Activated CD8-positive, alpha-beta T cell treated with anti-CD3 and anti-CD28 coated beads for 36 hours (primary cell): Measurements from ENCODE around the gene OR10R2. TPM values are rescaled to one million over a fixed set of nuclear protein-coding genes. Genes with fewer than 3 reads are reported as not detected.
"Not testable (repeated sequence)": the region's sequence is repeated elsewhere in the genome, so short reads cannot be mapped to it uniquely, and the experiment has no call there.

Experiments
- ATAC-seq: fragments of 200-7000 bp; cut with Tn5 transposase; one replicate; pipeline ENCODE4 v1.10.0; 2021; ENCODE audit warnings: mild to moderate bottlenecking, moderate library complexity
- CTCF ChIA-PET: fragments of 350-600 bp; sonication (Branson Sonifier 250); formaldehyde crosslinking; loops from one replicate; lab custom pipeline; 2021; ENCODE audit warnings: antibody characterized with exemption; lab: Charles Lee
- POLR2A ChIA-PET: fragments of 350-600 bp; sonication (Branson Sonifier 250); formaldehyde crosslinking; loops from one replicate; lab custom pipeline; 2021; ENCODE audit warnings: antibody characterized with exemption; lab: Charles Lee
- DNase-seq: peaks from one replicate; pipeline ENCODE4 v3.0.0-alpha.2; 2020
- H3K27ac Mint-ChIP-seq: one replicate; pipeline ENCODE4 v1.8.0; 2021; ENCODE audit warnings: mild to moderate bottlenecking, mixed read lengths
- H3K27me3 Mint-ChIP-seq: one replicate; pipeline ENCODE4 v1.8.0; 2021; ENCODE audit warnings: mixed read lengths
- H3K36me3 Mint-ChIP-seq: one replicate; pipeline ENCODE4 v1.8.0; 2021; ENCODE audit warnings: low read depth, mixed read lengths
- H3K4me1 Mint-ChIP-seq: one replicate; pipeline ENCODE4 v1.8.0; 2021; ENCODE audit warnings: low read depth, mixed read lengths
- H3K4me3 Mint-ChIP-seq: one replicate; pipeline ENCODE4 v1.8.0; 2021; ENCODE audit warnings: mild to moderate bottlenecking, moderate library complexity, mixed read lengths
- H3K9me3 Mint-ChIP-seq: one replicate; pipeline ENCODE4 v1.8.0; 2021; ENCODE audit warnings: mixed read lengths
- intact Hi-C: fragments of 100-400 bp; cut with micrococcal nuclease; formaldehyde crosslinking; loops from one replicate; pipeline ENCODE4 v1.10.0; 2022
- total RNA-seq, 2 experiments: library from RNA; stranded (reverse); gene quantifications; one replicate each; pipeline ENCODE4 v1.2.3, GENCODE V29; 2021
- TF ChIP-seq, protein P1 (sequence below): fragments of 200-600 bp; IDR thresholded peaks from one replicate; pipeline ENCODE4 v1.8.0; 2022; ENCODE audit warnings: antibody characterized with exemption, mild to moderate bottlenecking

Gene OR10R2, protein sequence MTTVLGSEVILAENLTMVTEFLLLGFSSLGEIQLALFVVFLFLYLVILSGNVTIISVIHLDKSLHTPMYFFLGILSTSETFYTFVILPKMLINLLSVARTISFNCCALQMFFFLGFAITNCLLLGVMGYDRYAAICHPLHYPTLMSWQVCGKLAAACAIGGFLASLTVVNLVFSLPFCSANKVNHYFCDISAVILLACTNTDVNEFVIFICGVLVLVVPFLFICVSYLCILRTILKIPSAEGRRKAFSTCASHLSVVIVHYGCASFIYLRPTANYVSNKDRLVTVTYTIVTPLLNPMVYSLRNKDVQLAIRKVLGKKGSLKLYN
- total RNA-seq = not detected

DNA sequence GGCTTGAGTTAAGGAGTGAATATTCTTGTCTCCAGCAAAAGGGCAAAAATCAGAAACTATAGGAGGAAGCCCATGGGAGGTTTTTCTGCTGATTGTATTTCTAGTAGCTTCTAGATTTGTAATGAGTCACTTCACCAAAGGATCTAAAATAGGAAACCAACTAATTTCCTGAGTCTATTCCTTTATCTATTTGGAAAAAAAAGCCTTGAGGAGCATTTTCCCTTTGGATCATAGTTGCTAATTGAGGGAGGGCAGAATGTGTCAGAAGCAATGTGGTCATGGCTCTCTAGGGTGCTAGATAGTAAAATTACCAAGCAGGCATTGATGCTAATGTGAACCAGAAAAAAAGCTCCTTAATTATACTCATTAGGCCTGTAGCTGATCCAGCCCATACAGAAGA lies at the start of gene OR10R2:
Gene OR10R2 (plus strand): TSS at position 301 of the 400 bp plus-strand sequence. CDS start 106 bp downstream, outside the sequence.
- H3K27ac Mint-ChIP-seq = no peak within 1 kb of the TSS

DNA sequence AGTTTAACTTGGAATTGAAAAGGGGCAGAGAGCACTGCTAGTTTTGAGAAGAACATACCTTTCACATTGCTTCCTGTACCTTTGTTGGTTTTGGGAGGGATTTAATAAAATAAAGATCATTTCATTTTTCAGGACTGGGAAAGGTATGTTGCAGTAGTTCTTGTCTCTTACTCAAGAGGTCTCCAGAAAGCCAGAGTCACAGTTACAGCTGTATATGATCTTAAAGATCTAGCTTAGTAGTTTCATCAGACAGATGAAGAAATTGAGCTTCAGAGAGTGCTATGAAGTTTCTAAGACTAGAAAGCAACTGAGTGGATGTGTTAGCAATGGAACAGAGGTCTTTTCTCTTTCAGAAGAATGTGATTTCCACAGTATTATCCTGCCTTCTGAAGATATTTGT lies 47.0 kb upstream of the OR10R2 start:
- ChIA-PET CTCF (no interaction called here), POLR2A (no interaction called here)
- ATAC-seq = no peak
- Mint-ChIP-seq H3K27ac (no peak overlapping the region), H3K4me1 (no peaks in the 10 kb centered on the region), H3K9me3 (peaks cover 2% of the 10 kb centered on the region), H3K27me3 (peaks cover 5% of the 10 kb centered on the region), H3K4me3 (no peak overlapping the region), H3K36me3 (no peaks in the 10 kb centered on the region)
- intact Hi-C loops = no loop called here
- no peak for DNase-seq
- TF ChIP-seq, protein P1, sequence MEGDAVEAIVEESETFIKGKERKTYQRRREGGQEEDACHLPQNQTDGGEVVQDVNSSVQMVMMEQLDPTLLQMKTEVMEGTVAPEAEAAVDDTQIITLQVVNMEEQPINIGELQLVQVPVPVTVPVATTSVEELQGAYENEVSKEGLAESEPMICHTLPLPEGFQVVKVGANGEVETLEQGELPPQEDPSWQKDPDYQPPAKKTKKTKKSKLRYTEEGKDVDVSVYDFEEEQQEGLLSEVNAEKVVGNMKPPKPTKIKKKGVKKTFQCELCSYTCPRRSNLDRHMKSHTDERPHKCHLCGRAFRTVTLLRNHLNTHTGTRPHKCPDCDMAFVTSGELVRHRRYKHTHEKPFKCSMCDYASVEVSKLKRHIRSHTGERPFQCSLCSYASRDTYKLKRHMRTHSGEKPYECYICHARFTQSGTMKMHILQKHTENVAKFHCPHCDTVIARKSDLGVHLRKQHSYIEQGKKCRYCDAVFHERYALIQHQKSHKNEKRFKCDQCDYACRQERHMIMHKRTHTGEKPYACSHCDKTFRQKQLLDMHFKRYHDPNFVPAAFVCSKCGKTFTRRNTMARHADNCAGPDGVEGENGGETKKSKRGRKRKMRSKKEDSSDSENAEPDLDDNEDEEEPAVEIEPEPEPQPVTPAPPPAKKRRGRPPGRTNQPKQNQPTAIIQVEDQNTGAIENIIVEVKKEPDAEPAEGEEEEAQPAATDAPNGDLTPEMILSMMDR = no peak

More for the DNA sequence above, at the start of gene OR10R2:
- no peaks in the 10 kb centered on the region for H3K36me3 Mint-ChIP-seq
- TF ChIP-seq, protein P1 = no peak
- no peak within 1 kb of the TSS for H3K4me3 Mint-ChIP-seq
- POLR2A ChIA-PET = interaction anchor here (0.6 kb wide), 1 partner anchor 841 kb away, joined by 3 read pairs; no protein-coding TSS in a partner anchor
- H3K27me3 Mint-ChIP-seq = peaks cover 4% of the 10 kb centered on the region
- DNase-seq = no peak
- CTCF ChIA-PET = no interaction called here
- no peaks in the 10 kb centered on the region for H3K9me3 Mint-ChIP-seq
- H3K4me1 Mint-ChIP-seq = no peaks in the 10 kb centered on the region
- intact Hi-C loops = no loop called here
- ATAC-seq = no peak

DNA sequence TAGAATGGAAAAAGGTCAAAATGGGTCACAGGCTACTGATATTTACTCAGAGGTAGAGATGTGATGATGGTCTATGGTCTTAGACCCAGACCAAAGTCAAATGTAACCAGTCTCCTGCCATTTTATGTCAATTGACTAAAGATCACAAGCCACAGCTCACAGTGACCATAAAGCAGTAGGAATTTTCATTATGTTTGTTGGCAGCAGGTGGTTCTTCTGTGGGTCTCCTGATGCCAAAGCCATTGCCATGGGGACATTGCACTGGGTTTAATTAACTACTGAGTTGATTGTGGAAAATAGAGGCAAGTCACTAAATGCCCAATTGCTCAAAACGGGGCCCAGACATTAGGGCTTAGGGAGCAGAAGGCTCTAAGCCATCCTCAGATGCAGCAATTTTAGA lies 45.9 kb upstream of the OR10R2 start, which contains the start of gene OR10K2:
Gene OR10K2 (minus strand): TSS at position 101 of the 400 bp plus-strand sequence. CDS start 5,371 bp downstream, outside the sequence.
- TF ChIP-seq, protein P1 = no peak
- intact Hi-C loops = no loop called here
- ATAC-seq = no peak
- CTCF ChIA-PET = no interaction called here
- no peak within 1 kb of the TSS for H3K4me3 Mint-ChIP-seq
- no peaks in the 10 kb centered on the region for H3K4me1 Mint-ChIP-seq
- POLR2A ChIA-PET = no interaction called here
- peaks cover 10% of the 10 kb centered on the region for H3K27me3 Mint-ChIP-seq
- DNase-seq = no peak
- H3K27ac Mint-ChIP-seq = no peak within 1 kb of the TSS
- peaks cover 4% of the 10 kb centered on the region for H3K9me3 Mint-ChIP-seq
- H3K36me3 Mint-ChIP-seq = no peaks in the 10 kb centered on the region

DNA sequence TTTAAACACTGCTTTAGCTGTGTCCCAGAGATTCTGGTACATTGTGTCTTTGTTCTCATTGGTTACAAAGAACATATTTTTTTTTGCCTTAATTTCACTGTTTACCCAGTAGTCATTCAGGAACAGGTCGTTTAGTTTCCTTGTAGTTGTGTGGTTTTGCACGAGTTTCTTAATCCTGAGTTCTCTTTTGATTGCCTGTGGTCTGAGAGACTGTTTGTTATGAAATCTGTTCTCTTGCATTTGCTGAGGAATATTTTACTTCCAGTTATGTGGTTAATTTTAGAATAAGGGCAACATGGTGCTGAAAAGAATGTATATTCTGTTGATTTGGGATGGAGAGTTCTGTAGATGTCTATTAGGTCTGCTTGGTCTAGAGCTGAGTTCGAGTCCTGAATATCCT lies 41.9 kb upstream of the OR10R2 start:
- intact Hi-C loops, POLR2A ChIA-PET, H3K27ac Mint-ChIP-seq, CTCF ChIA-PET, H3K4me3 Mint-ChIP-seq, H3K36me3 Mint-ChIP-seq, ATAC-seq, DNase-seq, H3K4me1 Mint-ChIP-seq: not testable (repeated sequence)
- Mint-ChIP-seq H3K27me3 (peaks cover 25% of the 10 kb centered on the region), H3K9me3 (peaks cover 11% of the 10 kb centered on the region)

DNA sequence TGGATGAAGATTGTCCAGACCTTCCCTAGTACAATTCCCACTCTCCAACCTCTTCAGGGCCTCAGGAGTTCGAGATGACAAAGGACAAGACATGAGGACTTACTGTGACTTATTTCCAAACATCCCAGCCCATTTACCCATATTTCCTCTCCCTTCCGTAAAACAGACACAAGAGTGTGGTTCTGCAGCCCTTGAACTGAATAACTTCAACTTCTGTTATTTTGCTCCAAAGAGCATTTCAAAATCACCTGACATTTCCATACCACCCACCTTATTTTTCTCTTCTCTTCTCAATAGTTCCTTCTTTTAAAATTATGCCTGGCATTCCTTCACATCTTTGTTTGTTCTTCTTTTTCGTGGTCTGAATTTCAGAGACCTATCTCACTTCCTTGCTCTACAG lies 37.3 kb upstream of the OR10R2 start:
- POLR2A ChIA-PET = no interaction called here
- CTCF ChIA-PET = no interaction called here
- Mint-ChIP-seq H3K27ac (no peak overlapping the region), H3K4me3 (no peak overlapping the region), H3K36me3 (peaks cover 2% of the 10 kb centered on the region), H3K4me1 (no peaks in the 10 kb centered on the region), H3K27me3 (peaks cover 35% of the 10 kb centered on the region), H3K9me3 (peaks cover 9% of the 10 kb centered on the region)
- intact Hi-C loops = no loop called here
- no peak for ATAC-seq
- no peak for DNase-seq
- TF ChIP-seq, protein P1 = no peak
